ENCODE data around the gene PTTG1IP.

DNA sequence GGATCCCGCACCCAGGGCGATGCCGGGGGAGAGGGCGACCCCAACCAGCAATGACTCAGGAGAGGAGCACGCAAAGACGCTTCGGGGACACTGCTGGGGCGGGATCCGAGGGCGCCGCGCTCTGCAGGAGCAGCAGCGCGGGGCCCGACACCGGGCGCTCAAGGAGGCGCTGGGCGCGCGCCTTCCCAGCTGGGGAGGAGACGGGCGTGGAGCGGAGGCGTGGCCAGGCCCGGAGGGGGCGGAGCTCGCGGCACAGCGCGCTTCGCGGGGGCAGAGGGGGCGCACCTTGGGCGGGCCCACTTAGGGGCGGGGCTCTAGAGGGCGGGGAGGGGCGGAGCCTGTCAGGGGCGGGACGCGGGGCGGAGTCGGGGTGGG, 56.0 kb downstream of the PTTG1IP start:
- TF ChIP-seq, protein P1, sequence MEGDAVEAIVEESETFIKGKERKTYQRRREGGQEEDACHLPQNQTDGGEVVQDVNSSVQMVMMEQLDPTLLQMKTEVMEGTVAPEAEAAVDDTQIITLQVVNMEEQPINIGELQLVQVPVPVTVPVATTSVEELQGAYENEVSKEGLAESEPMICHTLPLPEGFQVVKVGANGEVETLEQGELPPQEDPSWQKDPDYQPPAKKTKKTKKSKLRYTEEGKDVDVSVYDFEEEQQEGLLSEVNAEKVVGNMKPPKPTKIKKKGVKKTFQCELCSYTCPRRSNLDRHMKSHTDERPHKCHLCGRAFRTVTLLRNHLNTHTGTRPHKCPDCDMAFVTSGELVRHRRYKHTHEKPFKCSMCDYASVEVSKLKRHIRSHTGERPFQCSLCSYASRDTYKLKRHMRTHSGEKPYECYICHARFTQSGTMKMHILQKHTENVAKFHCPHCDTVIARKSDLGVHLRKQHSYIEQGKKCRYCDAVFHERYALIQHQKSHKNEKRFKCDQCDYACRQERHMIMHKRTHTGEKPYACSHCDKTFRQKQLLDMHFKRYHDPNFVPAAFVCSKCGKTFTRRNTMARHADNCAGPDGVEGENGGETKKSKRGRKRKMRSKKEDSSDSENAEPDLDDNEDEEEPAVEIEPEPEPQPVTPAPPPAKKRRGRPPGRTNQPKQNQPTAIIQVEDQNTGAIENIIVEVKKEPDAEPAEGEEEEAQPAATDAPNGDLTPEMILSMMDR (IDR thresholded peaks at IDR 0.05; ENCODE audit: low read depth, low read length, poor library complexity, severe bottlenecking), result no peak
- TF ChIP-seq EZH2phosphoT487 (IDR thresholded peaks at IDR 0.05; ENCODE audit: borderline replicate concordance, low read length), result no peak
